GM19452 (cell line): ENCODE results near the gene PSMA7.
"Not testable (repeated sequence)": the region's sequence is repeated elsewhere in the genome, so short reads cannot be mapped to it uniquely, and the experiment has no call there.

ENCODE experiments used
- ATAC-seq: cut with Tn5 transposase; IDR thresholded peaks from one replicate; pipeline ENCODE4 v1.9.1; 2021; ENCODE audit not compliant: unreplicated experiment

PSMA7 gene

DNA sequence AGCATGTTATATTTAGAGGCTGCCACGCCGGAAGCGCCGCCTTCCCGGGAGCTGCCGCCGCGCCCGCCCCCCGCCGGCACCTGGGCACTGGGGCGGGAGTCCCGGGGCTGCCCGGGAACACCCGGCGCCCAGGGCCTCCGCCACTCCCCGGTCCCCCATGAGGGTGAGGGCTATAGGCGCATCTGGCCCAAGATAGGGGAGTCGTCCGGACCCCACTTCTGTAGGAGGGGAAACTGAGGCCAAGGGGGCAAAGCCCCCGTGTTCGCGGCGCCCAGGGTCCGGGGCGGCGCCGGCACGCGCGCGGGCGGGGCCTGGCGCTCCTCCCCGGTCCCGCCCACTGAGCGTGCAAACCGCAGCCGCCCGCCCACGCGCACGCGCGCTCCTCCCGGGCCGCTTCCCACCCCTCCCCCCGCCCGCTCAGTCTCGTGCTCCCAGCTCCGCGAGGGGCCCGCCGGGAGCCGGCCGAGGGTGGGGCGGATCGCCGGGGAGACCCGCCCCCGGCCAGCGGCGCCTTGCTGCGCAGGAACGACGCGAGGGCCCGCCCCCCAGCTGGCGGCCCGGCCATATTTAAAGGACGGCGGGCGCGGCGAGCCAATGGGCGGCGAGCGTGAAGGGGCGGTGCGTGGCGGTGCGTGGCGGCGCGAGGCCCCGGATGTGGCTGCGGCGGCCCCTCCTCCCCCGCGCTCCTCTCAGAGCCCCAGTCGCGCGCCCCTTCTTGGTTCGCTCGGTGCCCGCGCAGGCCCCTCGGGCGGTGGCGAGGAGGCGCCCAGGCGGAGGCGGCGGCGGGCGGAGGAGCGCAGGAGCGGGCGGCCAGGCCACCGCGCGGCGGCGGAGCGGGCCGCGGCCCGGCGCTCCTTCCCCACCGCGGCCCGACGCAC is 21.2 kb downstream of the PSMA7 start, which contains the start of gene LSM14B:
Gene LSM14B (plus strand): TSS at position 700 of the 878 bp plus-strand sequence. CDS start 192 bp downstream, outside the sequence.
- ATAC-seq, result peak; percentile 71

DNA sequence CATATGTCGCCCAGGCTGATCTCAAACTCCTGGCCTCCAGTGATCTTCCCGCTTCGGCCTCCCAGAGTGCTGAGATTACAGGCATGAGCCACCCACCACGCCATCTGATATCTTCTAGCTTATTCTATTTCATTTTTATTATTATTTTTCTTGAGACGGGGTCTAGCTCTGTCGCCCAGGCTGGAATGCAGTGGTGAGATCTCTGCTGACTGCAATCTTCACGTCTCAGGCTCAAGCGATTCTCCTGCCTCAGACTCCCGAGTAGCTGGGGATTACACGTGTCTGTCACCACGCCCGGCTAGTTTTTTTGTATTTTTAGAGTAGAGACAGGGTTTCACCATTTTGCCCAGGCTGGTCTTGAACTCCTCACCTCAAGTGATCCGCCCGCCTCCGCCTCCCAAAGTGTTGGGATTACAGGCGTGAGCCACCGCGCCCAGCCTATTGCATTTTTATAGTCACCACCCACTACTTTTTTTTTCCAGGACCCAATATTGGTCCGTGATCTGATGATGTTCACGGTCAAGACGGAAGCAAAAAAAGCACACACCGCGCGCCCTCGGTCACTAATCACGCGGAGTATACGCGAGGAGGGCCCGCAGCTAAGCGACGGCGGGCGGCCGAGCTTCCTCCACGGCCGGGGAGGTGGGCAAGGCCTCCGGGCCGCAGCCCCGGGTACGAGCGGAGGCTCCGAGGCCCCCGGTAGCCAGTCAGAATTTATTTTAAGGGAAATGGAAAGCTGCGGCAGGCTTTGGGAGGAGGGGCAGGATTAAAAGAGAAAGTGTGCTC is 22.0 kb downstream of the PSMA7 start:
- ATAC-seq, result peak; percentile 8

DNA sequence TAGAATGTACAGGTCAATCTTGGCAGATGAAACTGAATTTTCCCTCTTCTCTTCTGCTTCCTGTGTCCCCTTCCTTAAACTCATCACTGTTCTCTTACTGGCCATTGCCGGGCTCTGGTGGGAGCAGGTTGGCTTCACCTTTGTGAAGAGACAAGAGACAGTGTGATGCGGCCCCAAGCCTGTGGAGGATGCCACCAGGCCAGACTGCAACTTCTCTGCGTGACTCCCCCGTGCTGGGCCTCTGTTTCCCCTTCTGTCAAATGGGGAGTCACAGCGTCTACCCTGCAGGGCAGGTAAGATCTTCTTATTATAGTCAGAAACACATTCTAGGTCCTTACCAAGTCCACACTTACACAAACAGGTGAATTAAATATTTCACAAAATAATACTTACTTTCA is 22.8 kb downstream of the PSMA7 start:
- ATAC-seq, result no peak

DNA sequence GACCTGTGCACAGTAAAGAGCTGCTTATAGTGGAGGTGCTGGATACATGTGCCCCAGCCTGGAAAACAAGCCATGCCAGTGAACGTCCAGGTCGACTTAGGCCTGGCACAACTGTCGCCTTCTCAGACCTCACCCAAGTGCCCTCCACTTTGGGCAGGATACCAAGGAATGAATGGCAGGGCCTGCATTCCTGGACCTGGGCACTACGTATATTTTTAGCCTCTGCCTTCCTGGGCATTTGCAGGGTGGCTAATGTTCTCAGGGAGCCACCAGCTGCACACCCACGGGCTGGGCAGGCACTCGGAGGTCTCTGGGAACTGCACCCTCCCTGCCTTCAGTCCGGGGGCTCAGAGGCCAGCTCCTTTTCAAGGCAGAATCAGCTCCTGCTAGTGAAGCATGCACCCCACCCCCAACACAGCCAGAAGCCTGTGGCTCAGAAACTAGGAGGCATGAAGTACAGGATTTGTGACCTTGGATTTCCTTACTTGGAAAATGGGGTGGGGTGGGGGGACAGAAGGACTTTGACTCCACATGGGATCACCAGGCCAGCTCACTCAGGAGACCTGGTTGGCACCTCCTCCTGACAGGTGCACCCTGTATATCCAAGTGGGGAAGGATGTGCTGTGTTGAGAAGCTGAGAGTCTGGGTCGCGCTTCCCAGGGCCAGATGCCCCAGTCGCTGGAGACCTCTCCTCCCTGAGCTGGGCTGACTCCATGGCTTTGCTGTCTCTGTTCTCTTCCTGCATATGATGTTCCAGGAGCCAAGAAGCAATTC is 23.4 kb downstream of the PSMA7 start:
- no peak for ATAC-seq

DNA sequence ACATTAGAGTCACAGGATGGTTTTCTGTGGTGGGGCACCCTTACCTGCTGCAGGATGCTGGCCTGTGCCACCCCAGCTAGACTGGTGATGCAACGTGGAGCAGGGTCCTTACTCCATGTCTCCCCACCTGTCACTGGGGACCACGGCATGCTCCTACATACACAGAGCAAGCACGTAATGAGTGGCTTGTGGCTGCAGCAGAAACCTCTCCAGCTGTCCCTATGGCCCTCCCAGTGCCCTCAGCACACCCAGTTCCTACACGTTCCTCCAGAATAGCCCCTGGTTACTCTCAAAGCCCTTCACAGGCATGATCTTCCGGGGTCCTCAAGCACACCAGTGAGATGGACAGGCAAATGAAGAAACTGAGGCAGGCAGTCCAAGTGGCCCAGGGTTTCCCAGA is 24.1 kb downstream of the PSMA7 start:
- ATAC-seq, result no peak

DNA sequence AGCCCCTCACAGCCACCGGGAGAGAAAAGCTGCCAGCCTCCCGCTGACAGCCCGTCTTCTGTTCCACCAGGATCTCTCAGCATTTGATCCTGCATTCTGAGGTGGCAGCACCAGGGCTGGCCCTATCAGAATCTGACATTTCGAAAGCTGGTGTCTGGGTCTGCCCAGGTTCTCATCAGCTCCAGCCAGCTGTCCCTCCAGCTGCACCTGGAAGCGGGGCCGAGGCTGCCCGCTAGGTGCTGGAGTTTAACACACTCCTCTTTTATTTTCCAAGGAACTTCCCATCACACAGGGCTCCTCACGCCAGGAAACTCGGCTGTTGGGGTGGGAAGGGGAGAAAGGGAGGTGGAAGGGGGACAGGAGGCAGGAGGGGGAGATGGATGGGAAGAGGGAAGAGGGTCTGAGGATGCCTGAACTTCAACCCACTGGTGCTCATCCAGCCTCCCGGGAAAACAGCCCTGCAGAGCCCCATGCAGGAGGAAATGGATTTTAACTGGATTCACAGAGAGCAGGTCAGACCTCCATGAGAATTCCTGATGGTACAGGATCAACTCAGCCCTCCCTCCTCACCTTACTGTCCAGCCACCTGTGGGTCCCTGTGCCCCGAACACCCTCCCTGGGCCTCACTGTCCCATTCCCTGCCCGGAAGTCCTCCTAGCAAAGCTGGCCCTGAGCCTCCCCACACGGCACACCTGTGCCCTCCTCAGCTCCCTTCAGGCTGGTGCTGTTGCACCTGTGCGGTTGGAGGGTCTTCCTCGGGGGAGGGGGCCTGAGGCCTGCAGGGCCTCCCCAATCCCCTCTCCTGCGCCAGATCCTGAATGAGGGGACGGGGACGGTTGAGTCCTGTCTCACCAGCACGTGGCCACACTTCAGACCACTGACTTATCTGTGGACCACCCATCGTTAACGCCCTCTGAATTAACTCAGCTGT is 24.8 kb downstream of the PSMA7 start:
- ATAC-seq, result no peak

DNA sequence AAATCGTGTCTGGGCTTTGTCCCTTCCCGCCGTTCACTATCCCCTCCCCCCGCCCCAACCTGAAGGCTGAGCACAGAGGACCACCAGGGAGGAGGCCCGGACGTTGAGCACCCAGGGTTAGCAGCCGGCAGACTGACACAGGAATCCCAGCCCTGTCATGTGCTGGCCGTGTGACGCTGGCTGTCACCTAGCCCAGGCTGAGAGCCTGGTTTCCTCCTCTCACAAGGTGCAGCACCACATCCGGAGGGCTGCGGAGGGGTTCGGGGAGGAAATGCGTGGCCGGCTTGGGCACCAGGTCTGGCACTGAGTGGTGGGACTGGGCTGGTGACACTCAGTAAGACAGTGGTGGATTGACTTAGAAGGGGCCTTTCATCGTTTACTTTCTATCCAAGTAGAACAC is 25.5 kb downstream of the PSMA7 start:
- no peak for ATAC-seq

DNA sequence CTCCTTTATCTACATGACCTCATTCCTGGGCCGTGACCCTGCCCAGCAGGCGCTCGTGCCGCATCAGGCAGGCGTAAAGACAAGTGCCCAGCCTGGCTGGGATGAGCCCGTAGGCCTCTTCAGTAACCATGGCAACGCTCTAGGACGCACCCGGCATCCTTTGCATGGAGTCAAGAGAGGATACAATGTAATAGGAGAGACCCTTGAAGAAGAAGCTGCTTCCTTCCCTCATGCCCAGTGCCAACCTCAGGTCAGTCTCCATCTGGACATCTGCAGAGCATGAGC is 25.9 kb downstream of the PSMA7 start:
- no peak for ATAC-seq

DNA sequence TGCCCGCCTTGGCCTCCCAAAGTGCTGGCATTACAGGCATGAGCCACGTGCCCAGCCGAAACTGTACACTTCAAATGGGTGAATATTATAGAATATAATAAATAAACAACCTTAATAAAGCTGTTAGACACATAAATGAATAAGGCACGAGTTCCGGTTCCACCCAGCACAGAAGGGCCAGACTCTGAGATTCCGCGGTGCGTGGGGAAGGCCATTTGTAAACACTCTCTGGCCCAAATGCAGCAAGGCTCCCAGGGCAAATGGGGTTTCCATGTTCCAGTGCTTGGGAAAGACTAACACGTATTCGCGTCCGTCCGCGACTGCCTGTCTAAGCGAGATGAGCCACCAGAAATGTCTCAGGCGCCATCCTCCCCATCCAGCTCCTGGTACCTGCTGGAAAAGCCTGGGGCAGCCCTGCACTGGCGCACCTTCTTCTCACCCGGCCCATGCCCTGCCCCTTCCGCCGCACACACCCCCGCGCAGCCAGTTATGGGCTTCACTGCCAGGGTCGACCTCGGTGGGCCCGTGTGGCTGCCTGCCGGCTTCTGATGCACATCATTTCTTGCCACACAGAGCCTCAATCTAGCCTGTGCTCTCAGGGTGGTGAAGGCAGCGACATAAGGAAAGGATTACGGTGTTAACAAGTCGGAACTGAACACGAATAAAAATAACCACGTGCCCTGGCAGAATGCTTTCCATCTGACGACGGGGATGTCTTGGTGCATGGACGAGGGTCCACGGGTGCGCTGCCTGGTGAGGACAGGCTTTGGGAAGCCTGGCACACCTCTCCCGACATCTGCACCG is 26.4 kb downstream of the PSMA7 start:
- no peak for ATAC-seq

DNA sequence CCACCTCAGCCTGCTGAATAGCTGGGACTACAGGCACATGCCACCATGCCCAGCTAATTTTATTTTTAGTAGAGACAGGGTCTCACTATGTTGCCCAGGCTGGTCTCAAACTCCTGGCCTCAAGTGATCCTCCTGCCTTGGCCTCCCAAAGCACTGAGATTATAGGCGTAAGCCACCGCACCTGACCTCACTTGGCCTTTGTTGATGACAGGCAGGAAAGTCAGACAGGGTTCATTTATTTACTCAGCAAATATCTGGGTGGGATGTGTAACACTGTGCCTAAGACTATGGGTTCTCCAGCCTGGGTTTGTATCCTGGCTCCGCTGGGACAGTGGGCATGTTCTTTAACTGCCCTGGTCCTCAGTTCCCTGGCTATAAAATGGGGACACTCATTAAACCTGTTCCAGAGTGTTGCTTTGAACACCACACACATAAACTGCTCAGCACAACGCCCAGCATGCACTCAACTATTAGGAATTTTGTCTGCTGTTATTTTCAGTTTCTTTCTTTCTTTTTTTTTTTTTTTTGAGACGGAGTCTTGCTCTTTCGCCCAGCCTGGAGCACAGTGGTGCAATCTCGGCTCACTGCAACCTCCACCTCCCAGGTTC is 27.3 kb downstream of the PSMA7 start:
- not testable (repeated sequence) for ATAC-seq

DNA sequence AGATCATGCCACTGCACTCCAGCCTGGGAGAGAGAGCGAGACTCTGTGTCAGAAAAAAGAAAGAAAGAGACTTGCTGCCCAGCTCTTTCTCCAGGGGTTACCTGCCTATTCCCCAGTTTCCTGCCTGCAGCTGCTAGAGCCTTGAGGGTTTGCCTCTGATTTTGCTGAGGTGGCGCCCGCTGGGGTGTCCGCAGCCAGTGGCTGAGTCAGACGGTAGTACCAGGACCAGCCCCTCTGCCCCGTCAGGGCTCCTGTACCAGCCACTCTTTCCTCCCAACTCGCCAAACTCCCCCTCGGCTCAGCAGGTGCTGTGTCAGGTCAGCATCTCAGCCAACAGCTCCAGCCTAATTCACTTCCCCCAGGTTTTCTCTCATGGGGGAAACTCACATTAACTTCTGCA is 28.3 kb downstream of the PSMA7 start:
- ATAC-seq, result no peak

DNA sequence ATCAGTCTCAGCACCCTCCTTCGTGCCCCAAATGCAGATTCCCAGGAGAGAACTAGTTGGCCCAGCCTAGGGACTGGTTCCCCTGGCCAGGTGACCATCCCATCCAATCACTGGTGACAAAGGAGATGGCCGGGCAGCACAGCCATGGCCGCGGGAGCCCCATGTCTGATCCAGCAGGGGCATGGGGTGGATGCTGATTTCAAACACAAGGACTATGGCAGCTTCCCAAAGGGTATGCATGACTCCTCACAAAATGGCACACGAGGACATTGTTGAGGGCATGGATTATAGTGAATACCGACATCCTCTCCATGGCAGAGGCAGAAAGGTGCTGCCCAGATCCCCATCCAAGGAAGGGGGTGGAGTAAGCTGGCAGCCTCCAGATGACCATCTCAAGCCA is 30.8 kb downstream of the PSMA7 start:
- ATAC-seq, result no peak

DNA sequence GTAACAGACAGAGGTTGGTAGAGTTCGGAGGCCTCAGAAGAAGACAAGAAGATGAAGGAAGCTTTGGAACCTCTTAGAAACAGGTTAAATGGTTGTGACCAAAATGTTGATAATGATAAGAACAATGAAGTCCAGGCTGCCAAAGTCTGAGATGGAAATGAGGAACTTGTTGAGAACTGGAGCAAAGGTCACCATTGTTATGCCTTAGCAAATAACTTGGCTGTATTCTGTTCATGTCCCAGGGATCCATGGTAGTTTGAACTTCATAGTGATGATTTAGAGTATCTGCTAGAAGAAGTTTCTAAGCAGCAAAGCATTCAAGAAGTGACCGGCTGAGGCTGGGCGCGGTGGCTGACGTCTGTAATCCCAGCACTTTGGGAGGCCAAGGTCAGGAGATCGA is 32.0 kb downstream of the PSMA7 start:
- ATAC-seq, result no peak

DNA sequence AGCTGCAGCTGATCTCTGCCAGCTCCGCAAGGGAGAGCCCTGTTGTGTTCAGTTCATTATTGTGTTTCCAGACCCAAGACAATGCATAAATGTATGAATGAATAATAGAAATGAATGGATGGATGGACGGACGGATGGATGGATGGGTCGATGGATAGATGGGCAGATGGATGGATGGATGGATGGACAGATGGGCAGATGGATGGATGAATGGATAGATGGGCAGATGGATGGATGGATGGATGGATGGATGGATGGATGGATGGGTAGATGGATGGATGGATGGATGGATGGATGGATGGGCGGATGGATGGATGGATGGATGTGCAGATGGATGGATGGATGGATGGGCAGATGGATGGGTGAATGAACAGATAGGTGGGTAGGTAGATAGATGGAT is 37.6 kb downstream of the PSMA7 start:
- no peak for ATAC-seq

DNA sequence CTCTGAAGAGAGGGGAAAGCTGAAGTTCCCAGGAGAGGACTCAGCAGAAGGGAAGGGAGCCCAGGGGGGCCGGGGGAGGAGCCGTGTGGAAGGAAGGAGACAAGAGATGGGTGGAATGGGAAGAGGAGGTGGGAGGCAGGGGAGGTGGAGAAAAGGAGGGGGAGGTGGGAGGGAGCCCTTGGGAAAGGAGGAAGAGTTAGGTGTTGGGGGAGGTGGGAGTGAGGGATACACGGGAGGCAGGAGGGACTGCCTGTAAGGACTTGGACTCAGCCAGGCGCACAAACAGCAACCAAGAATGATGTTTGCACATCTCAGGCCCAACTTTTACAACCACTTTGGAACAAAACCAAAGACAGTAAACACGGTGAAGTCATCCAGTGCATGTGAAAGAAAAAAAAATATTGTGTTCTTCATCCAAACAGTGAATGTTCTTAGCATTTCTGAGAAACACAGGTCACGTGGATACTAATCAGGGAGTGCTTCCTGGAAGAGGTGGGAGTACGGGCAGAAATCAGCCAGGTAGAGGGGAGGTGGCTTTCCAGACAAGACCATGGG is 38.3 kb downstream of the PSMA7 start:
- no peak for ATAC-seq

DNA sequence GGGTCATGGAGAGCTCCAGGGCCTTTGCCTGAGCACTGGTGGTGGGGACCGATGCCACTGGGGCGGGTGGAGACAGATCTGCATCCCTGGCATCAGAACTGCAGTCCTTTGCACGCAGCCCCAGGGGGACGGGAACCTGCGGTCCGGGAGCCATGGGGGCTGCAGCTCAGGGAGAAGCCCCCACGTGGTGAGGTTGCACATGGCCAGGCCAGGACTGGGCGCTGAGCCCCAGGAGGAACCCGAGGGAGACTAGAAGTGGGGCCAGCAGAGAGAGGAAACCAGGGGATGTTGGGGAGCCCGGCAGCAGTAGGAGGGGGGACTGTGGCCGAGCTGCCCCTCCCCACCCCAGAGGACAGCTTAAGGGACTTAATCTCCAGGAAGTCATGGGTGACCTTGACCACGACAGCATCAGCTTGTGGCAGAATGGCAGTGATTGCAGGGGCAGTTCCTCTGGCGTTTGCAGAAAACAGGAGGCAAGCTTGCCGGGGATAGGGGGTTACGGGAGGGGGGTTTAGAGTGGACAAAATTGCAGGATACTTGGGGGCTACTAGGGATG is 38.9 kb downstream of the PSMA7 start:
- no peak for ATAC-seq

DNA sequence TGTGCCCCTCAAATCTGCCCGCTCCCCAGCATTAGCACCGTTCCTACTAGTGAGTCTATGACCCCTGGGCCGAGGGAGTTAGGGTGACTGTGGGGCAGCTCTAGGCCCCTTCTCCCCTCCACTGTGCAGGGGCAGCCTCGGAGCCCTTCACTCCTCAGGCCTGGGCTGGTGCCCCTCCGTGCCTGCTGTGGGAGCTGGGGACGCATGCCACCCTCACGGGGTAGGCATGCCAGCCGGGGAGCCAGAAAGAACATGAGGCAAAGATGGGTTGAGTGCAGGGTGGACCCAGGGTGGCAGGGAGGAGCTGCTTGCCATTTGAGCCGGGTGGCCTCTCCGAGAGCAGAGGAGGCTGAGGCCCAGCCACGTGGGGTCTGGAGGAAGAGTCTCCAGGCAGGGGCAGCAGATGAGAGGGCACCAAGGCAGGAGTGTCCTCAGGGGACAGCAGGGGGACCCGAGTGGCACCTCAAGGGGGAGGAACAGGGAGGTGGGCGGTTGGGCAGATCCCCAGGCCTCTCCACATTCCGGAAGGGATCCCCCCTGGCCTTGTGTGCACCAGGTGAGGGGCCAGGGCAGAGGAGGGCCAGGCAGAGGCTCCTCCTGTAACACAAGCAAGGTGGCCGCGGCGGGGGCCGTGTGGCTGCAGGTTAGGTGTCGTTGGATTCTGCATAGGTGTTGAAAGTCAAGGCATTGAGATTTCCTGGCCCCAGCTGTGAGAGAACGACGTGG is 39.5 kb downstream of the PSMA7 start:
- no peak for ATAC-seq

DNA sequence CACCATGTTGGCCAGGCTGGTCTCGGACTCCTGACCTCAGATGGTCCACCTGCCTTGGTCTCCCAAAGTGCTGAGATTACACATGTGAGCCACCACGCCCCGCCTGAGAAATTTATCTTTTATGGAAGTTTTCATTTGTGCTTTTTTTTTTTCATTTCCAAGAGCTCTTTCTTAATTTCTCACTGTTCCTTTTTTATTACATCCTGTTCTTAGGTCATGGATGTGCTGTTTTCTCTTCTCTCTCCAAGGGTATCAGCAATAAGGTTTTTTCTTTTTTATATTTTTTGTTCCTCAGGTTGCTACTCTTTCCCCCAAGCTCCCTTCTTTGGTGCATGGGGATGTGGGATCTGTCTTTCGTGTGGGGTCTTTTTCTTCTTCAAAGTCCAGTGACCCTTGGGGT is 42.1 kb downstream of the PSMA7 start:
- no peak for ATAC-seq
